WTC11 (cell line): Measurements from ENCODE around the gene RAB43. TPM values are rescaled to one million over a fixed set of nuclear protein-coding genes. Genes with fewer than 3 reads are reported as not detected.
"Not testable (repeated sequence)": the region's sequence is repeated elsewhere in the genome, so short reads cannot be mapped to it uniquely, and the experiment has no call there.

Source experiments
- ATAC-seq: fragments of 200-7000 bp; cut with Tn5 transposase; 2 replicates; pipeline ENCODE4 v1.10.0; 2021; ENCODE audit warnings: mild to moderate bottlenecking, moderate library complexity
- CTCF ChIA-PET: fragments of 300-600 bp; sonication (Branson Sonifier 250); formaldehyde crosslinking; loops from one replicate; lab custom pipeline; 2021; ENCODE audit warnings: antibody characterized with exemption; lab: Charles Lee
- POLR2A ChIA-PET: fragments of 350-600 bp; sonication (Branson Sonifier 250); formaldehyde crosslinking; loops from one replicate; lab custom pipeline; 2021; ENCODE audit warnings: antibody characterized with exemption; lab: Charles Lee
- DNase-seq: peaks from one replicate; pipeline ENCODE4 v3.0.0; 2021; ENCODE audit warnings: low spot score
- H3K27ac Mint-ChIP-seq: 2 replicates; pipeline ENCODE4 v1.8.0; 2021; ENCODE audit warnings: mixed read lengths
- H3K27me3 Mint-ChIP-seq: 2 replicates; pipeline ENCODE4 v1.8.0; 2021; ENCODE audit warnings: low read depth, mild to moderate bottlenecking, moderate library complexity, mixed read lengths
- H3K36me3 Mint-ChIP-seq: 2 replicates; pipeline ENCODE4 v1.8.0; 2021; ENCODE audit warnings: mixed read lengths
- H3K4me1 Mint-ChIP-seq: 2 replicates; pipeline ENCODE4 v1.8.0; 2022; ENCODE audit warnings: mixed read lengths
- H3K4me3 Mint-ChIP-seq: 2 replicates; pipeline ENCODE4 v1.8.0; 2021; ENCODE audit warnings: mild to moderate bottlenecking, moderate library complexity, mixed read lengths
- H3K9me3 Mint-ChIP-seq: 2 replicates; pipeline ENCODE4 v1.8.0; 2021; ENCODE audit warnings: mixed read lengths
- ATF1 ChIP-seq: sonication (generic); formaldehyde crosslinking; IDR thresholded peaks from 2 replicates; pipeline ENCODE4 v1.8.1; 2023; ENCODE audit warnings: mild to moderate bottlenecking, moderate library complexity, missing genetic modification reagents
- ELF4 ChIP-seq: sonication (generic); formaldehyde crosslinking; IDR thresholded peaks from 2 replicates; pipeline ENCODE4 v1.8.1; 2022; ENCODE audit warnings: low read depth, mild to moderate bottlenecking, moderate library complexity, missing genetic modification reagents
- NFYB ChIP-seq: sonication (generic); formaldehyde crosslinking; conservative IDR thresholded peaks from 2 replicates; pipeline ENCODE4 v1.8.0; 2022; ENCODE audit warnings: low read depth, missing genetic modification reagents
- PRDM15 ChIP-seq: sonication (generic); formaldehyde crosslinking; IDR thresholded peaks from 2 replicates; pipeline ENCODE4 v1.8.0; 2022; ENCODE audit warnings: missing genetic modification reagents
- SMAD3 ChIP-seq: sonication (generic); formaldehyde crosslinking; IDR thresholded peaks from 2 replicates; pipeline ENCODE4 v1.8.0; 2022; ENCODE audit warnings: missing genetic modification reagents, mild to moderate bottlenecking, borderline replicate concordance
- SOX15 ChIP-seq: fragments of 250-450 bp; sonication (Bioruptor Pico); IDR thresholded peaks from 2 replicates; pipeline ENCODE4 v1.9.0; 2021; ENCODE audit warnings: mild to moderate bottlenecking
- ZMAT4 ChIP-seq: fragments of 250-450 bp; sonication (Bioruptor Pico); IDR thresholded peaks from 2 replicates; pipeline ENCODE4 v1.9.0; 2021; ENCODE audit warnings: mild to moderate bottlenecking
- ZNF138 ChIP-seq: sonication (generic); formaldehyde crosslinking; conservative IDR thresholded peaks from 2 replicates; pipeline ENCODE4 v1.8.1; 2022; ENCODE audit warnings: mild to moderate bottlenecking, moderate library complexity, missing genetic modification reagents
- ZNF317 ChIP-seq: sonication (generic); formaldehyde crosslinking; IDR thresholded peaks from 2 replicates; pipeline ENCODE4 v1.8.1; 2023; ENCODE audit warnings: low read depth, mild to moderate bottlenecking, moderate library complexity, missing genetic modification reagents, borderline replicate concordance
- ZNF396 ChIP-seq: fragments of 250-450 bp; sonication (Bioruptor Pico); IDR thresholded peaks from 2 replicates; pipeline ENCODE4 v1.8.0; 2021; ENCODE audit warnings: mild to moderate bottlenecking, moderate library complexity, borderline replicate concordance
- ZNF425 ChIP-seq: fragments of 250-450 bp; sonication (Bioruptor Pico); conservative IDR thresholded peaks from 2 replicates; pipeline ENCODE4 v1.9.0; 2021; ENCODE audit warnings: mild to moderate bottlenecking
- total RNA-seq: library from RNA; stranded (reverse); gene quantifications from 3 replicates; pipeline ENCODE4 v1.2.3, GENCODE V29; 2021
- TF ChIP-seq, protein P1 (sequence below): sonication (generic); formaldehyde crosslinking; IDR thresholded peaks from 2 replicates; pipeline ENCODE4 v1.8.1; 2023; ENCODE audit warnings: mild to moderate bottlenecking, missing genetic modification reagents, moderate library complexity
- TF ChIP-seq, protein P2 (sequence below): sonication (generic); formaldehyde crosslinking; IDR thresholded peaks from 2 replicates; pipeline ENCODE4 v1.8.0; 2022; ENCODE audit warnings: mild to moderate bottlenecking, missing genetic modification reagents

The RAB43 gene
- total RNA-seq, 1 experiment from 2014 or later: 34.5 TPM

DNA sequence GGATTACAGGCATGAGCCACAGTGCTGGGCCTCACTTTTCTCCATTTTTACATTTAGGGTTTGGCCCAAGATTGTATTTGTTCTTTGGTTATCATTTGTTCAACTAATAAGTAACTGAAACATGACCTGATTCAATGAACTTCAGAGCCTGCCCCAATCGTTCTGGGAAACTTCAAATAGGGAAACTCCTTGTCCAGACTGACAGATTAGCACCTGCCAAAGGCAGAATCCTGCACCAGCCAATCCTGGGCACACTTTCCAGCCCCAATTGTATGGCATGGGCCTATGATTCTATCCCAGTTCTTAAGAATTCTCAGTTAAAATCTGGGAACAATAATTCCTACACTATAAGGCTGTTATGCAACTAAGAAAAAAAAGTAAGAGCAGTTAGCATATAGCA lies 18.3 kb upstream of the RAB43 start:
- no peak for DNase-seq
- Mint-ChIP-seq H3K27me3 (no peaks in the 10 kb centered on the region; the same call in 1 of the 2 replicates), H3K36me3 (peaks cover 6% of the 10 kb centered on the region; the same call in 1 of the 2 replicates), H3K27ac (no peak overlapping the region)
- no peak for TF ChIP-seq ZNF317 (CRISPR knock-in tag)
- TF ChIP-seq, all 79 proteins: peak for 0
- POLR2A ChIA-PET: no interaction called here
- Mint-ChIP-seq H3K4me3 (no peak overlapping the region), H3K4me1 (no peaks in the 10 kb centered on the region), H3K9me3 (no peaks in the 10 kb centered on the region)
- no peak for ATAC-seq
- CTCF ChIA-PET: interaction anchor here (0.7 kb wide), 1 partner anchor 112 kb away, joined by 3 read pairs; no protein-coding TSS in a partner anchor

DNA sequence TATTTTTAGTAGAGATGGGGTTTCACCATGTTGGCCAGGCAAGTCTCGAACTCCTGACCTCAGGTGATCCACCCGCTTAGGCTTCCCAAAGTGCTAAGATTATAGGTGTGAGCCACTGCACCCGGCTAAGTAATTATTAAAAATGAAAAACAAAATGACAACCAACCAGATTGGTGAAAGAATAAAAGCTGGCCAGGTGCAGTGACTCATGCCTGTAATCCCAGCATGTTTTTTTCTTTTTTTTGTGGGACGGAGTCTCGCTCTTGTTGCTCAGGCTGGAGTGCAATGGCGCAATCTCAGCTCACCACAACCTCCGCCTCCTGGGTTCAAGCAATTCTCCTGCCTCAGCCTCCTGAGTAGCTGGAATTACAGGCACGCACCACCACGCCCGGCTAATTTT lies 14.7 kb upstream of the RAB43 start:
- H3K27ac Mint-ChIP-seq, H3K4me3 Mint-ChIP-seq, H3K4me1 Mint-ChIP-seq, H3K27me3 Mint-ChIP-seq, POLR2A ChIA-PET, H3K9me3 Mint-ChIP-seq, DNase-seq, ATAC-seq: not testable (repeated sequence)
- CTCF ChIA-PET: interaction anchor here (0.7 kb wide), 1 partner anchor 670 kb away, joined by 4 read pairs; no protein-coding TSS in a partner anchor
- H3K36me3 Mint-ChIP-seq: peaks cover 32% of the 10 kb centered on the region

- POLR2A ChIA-PET: no interaction called here
- H3K4me3 Mint-ChIP-seq: no peak overlapping the region
- CTCF ChIA-PET: interaction anchor here (1.8 to 2.7 kb wide), 5 partner anchors 11 to 162 kb away, joined by 4 to 7 read pairs (median 6); partner anchors contain the start of gene RAB43
- H3K27me3 Mint-ChIP-seq: no peaks in the 10 kb centered on the region
- H3K4me1 Mint-ChIP-seq: peaks cover 7% of the 10 kb centered on the region; the same call in 1 of the 2 replicates
- peak; percentile 65 for ATAC-seq
- H3K36me3 Mint-ChIP-seq: peaks cover 43% of the 10 kb centered on the region
- no peak for DNase-seq
- TF ChIP-seq ZMAT4 (CRISPR knock-in tag): no peak
- no peak for TF ChIP-seq PRDM15 (CRISPR knock-in tag)
- TF ChIP-seq ZNF138 (CRISPR knock-in tag): no peak
- no peak for TF ChIP-seq ZNF396 (CRISPR knock-in tag)
- TF ChIP-seq ELF4: no peak
- TF ChIP-seq SOX15: no peak
- TF ChIP-seq, protein P1, sequence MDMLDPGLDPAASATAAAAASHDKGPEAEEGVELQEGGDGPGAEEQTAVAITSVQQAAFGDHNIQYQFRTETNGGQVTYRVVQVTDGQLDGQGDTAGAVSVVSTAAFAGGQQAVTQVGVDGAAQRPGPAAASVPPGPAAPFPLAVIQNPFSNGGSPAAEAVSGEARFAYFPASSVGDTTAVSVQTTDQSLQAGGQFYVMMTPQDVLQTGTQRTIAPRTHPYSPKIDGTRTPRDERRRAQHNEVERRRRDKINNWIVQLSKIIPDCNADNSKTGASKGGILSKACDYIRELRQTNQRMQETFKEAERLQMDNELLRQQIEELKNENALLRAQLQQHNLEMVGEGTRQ (CRISPR knock-in tag): no peak
- TF ChIP-seq SMAD3: no peak
- TF ChIP-seq ATF1 (CRISPR knock-in tag): no peak
- TF ChIP-seq ZNF425: no peak
- TF ChIP-seq NFYB (CRISPR knock-in tag): no peak
- TF ChIP-seq, protein P2, sequence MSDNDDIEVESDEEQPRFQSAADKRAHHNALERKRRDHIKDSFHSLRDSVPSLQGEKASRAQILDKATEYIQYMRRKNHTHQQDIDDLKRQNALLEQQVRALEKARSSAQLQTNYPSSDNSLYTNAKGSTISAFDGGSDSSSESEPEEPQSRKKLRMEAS (CRISPR knock-in tag): no peak
- TF ChIP-seq, all 79 proteins: peak for 0
- Mint-ChIP-seq H3K27ac (peak overlapping the region; percentile 36; the same call in 1 of the 2 replicates), H3K9me3 (no peaks in the 10 kb centered on the region)
Measured at GRCh38 chr3:129132097-129132866, 10.7 kb upstream of the RAB43 start.
